HEK293 (cell line): ENCODE results near the gene TPRN.

Experiments
- AEBP2 ChIP-seq: fragments of 450-650 bp; formaldehyde crosslinking; IDR thresholded peaks from 2 replicates; pipeline ENCODE4 v1.5.1; 2016; ENCODE audit warnings: missing biosample characterization, missing genetic modification characterization, borderline replicate concordance
- GLI4 ChIP-seq: fragments of 450-650 bp; formaldehyde crosslinking; IDR thresholded peaks from 2 replicates; pipeline ENCODE4 v1.5.1; 2016; ENCODE audit warnings: missing biosample characterization, missing genetic modification characterization
- GLIS1 ChIP-seq: fragments of 450-650 bp; formaldehyde crosslinking; IDR thresholded peaks from 2 replicates; pipeline ENCODE4 v1.5.1; 2016; ENCODE audit warnings: missing biosample characterization, missing genetic modification characterization
- HOXA7 ChIP-seq: sonication (generic); formaldehyde crosslinking; IDR thresholded peaks from 2 replicates; pipeline ENCODE4 v1.8.1; 2022; ENCODE audit warnings: missing genetic modification reagents, borderline replicate concordance
- KLF1 ChIP-seq: fragments of 450-650 bp; formaldehyde crosslinking; IDR thresholded peaks from 2 replicates; pipeline ENCODE4 v1.5.1; 2016; ENCODE audit warnings: missing biosample characterization, missing genetic modification characterization
- KLF10 ChIP-seq: fragments of 450-650 bp; IDR thresholded peaks from 2 replicates; pipeline ENCODE4 v1.5.1; 2018; ENCODE audit warnings: missing biosample characterization, mild to moderate bottlenecking, missing genetic modification characterization
- KLF8 ChIP-seq: fragments of 450-650 bp; formaldehyde crosslinking; IDR thresholded peaks from 2 replicates; pipeline ENCODE4 v1.5.1; 2016; ENCODE audit warnings: missing biosample characterization, missing genetic modification characterization
- OVOL3 ChIP-seq: fragments of 450-650 bp; formaldehyde crosslinking; IDR thresholded peaks from 2 replicates; pipeline ENCODE4 v1.5.1; 2016; ENCODE audit warnings: missing biosample characterization, missing genetic modification characterization
- SP2 ChIP-seq: fragments of 450-650 bp; formaldehyde crosslinking; IDR thresholded peaks from 2 replicates; pipeline ENCODE4 v1.5.1; 2016; ENCODE audit warnings: missing biosample characterization, missing genetic modification characterization
- SP7 ChIP-seq: fragments of 450-650 bp; formaldehyde crosslinking; IDR thresholded peaks from 2 replicates; pipeline ENCODE4 v1.5.1; 2016; ENCODE audit warnings: missing biosample characterization, missing genetic modification characterization
- WT1 ChIP-seq: fragments of 450-650 bp; formaldehyde crosslinking; IDR thresholded peaks from 2 replicates; pipeline ENCODE4 v1.5.1; 2016; ENCODE audit warnings: missing biosample characterization, missing genetic modification characterization
- ZEB2 ChIP-seq: fragments of 450-650 bp; formaldehyde crosslinking; IDR thresholded peaks from 2 replicates; pipeline ENCODE4 v1.5.1; 2016; ENCODE audit warnings: missing biosample characterization, missing genetic modification characterization
- ZNF114 ChIP-seq: fragments of 450-650 bp; formaldehyde crosslinking; IDR thresholded peaks from 2 replicates; pipeline ENCODE4 v1.5.0; 2017; ENCODE audit warnings: missing biosample characterization, missing genetic modification characterization
- ZNF132 ChIP-seq: fragments of 450-650 bp; formaldehyde crosslinking; IDR thresholded peaks from 2 replicates; pipeline ENCODE4 v1.5.1; 2017; ENCODE audit warnings: missing biosample characterization, missing genetic modification characterization, borderline replicate concordance
- ZNF138 ChIP-seq: fragments of 450-650 bp; formaldehyde crosslinking; IDR thresholded peaks from 2 replicates; pipeline ENCODE4 v1.5.1; 2016; ENCODE audit warnings: missing biosample characterization, missing genetic modification characterization, borderline replicate concordance
- ZNF169 ChIP-seq: fragments of 450-650 bp; formaldehyde crosslinking; IDR thresholded peaks from 2 replicates; pipeline ENCODE4 v1.5.1; 2016; ENCODE audit warnings: missing biosample characterization, missing genetic modification characterization
- ZNF248 ChIP-seq: fragments of 450-650 bp; formaldehyde crosslinking; IDR thresholded peaks from 2 replicates; pipeline ENCODE4 v1.5.1; 2017; ENCODE audit warnings: missing biosample characterization, missing genetic modification characterization
- ZNF26 ChIP-seq: fragments of 450-650 bp; formaldehyde crosslinking; IDR thresholded peaks from 2 replicates; pipeline ENCODE4 v1.5.1; 2016; ENCODE audit warnings: missing biosample characterization, missing genetic modification characterization
- ZNF266 ChIP-seq: fragments of 450-650 bp; formaldehyde crosslinking; IDR thresholded peaks from 2 replicates; pipeline ENCODE4 v1.5.1; 2016; ENCODE audit warnings: missing biosample characterization, missing genetic modification characterization, low read depth
- ZNF280C ChIP-seq: fragments of 450-650 bp; formaldehyde crosslinking; IDR thresholded peaks from 2 replicates; pipeline ENCODE4 v1.5.1; 2016; ENCODE audit warnings: missing biosample characterization, missing genetic modification characterization
- ZNF292 ChIP-seq: fragments of 450-650 bp; formaldehyde crosslinking; IDR thresholded peaks from 2 replicates; pipeline ENCODE4 v1.5.1; 2016; ENCODE audit warnings: low read depth, missing biosample characterization, missing genetic modification characterization, borderline replicate concordance
- ZNF324 ChIP-seq: fragments of 450-650 bp; formaldehyde crosslinking; IDR thresholded peaks from 2 replicates; pipeline ENCODE4 v1.5.1; 2016; ENCODE audit warnings: missing biosample characterization, missing genetic modification characterization
- ZNF354C ChIP-seq: fragments of 450-650 bp; formaldehyde crosslinking; IDR thresholded peaks from 2 replicates; pipeline ENCODE4 v1.5.1; 2016; ENCODE audit warnings: missing biosample characterization, missing genetic modification characterization, low read depth, borderline replicate concordance
- ZNF362 ChIP-seq: fragments of 450-650 bp; formaldehyde crosslinking; IDR thresholded peaks from 2 replicates; pipeline ENCODE4 v1.5.1; 2016; ENCODE audit warnings: missing biosample characterization, missing genetic modification characterization
- ZNF416 ChIP-seq: fragments of 450-650 bp; formaldehyde crosslinking; IDR thresholded peaks from 2 replicates; pipeline ENCODE4 v1.5.1; 2016; ENCODE audit warnings: missing biosample characterization, missing genetic modification characterization
- ZNF501 ChIP-seq: fragments of 450-650 bp; formaldehyde crosslinking; IDR thresholded peaks from 2 replicates; pipeline ENCODE4 v1.5.1; 2016; ENCODE audit warnings: missing biosample characterization, missing genetic modification characterization
- ZNF558 ChIP-seq: fragments of 450-650 bp; formaldehyde crosslinking; IDR thresholded peaks from 2 replicates; pipeline ENCODE4 v1.5.1; 2016; ENCODE audit warnings: missing biosample characterization, missing genetic modification characterization
- ZNF600 ChIP-seq: fragments of 450-650 bp; formaldehyde crosslinking; IDR thresholded peaks from 2 replicates; pipeline ENCODE4 v1.5.1; 2016; ENCODE audit warnings: missing biosample characterization, missing genetic modification characterization
- ZNF621 ChIP-seq: fragments of 450-650 bp; formaldehyde crosslinking; IDR thresholded peaks from 2 replicates; pipeline ENCODE4 v1.5.1; 2017; ENCODE audit warnings: missing biosample characterization, missing genetic modification characterization
- ZNF658 ChIP-seq: fragments of 450-650 bp; formaldehyde crosslinking; IDR thresholded peaks from 2 replicates; pipeline ENCODE4; 2016; ENCODE audit warnings: missing biosample characterization, missing genetic modification characterization
- ZNF670 ChIP-seq: fragments of 450-650 bp; formaldehyde crosslinking; IDR thresholded peaks from 2 replicates; pipeline ENCODE4 v1.5.1; 2016; ENCODE audit warnings: missing biosample characterization, missing genetic modification characterization, low read depth
- ZNF792 ChIP-seq: fragments of 450-650 bp; formaldehyde crosslinking; IDR thresholded peaks from 2 replicates; pipeline ENCODE4 v1.5.1; 2016; ENCODE audit warnings: missing biosample characterization, missing genetic modification characterization
- ZSCAN5A ChIP-seq: fragments of 450-650 bp; formaldehyde crosslinking; IDR thresholded peaks from 2 replicates; pipeline ENCODE4 v1.5.1; 2016; ENCODE audit warnings: missing biosample characterization, missing genetic modification characterization
- ZXDB ChIP-seq: fragments of 450-650 bp; formaldehyde crosslinking; IDR thresholded peaks from 2 replicates; pipeline ENCODE4 v1.5.1; 2016; ENCODE audit warnings: missing biosample characterization, missing genetic modification characterization

The TPRN gene

GRCh38 chr9:137240318-137240840, 39.8 kb upstream of the TPRN start (continued):
- TF ChIP-seq ZSCAN5A (tag by site-specific recombination) = peak; percentile 99
- no peak; the same call in 1 of the 2 replicates for TF ChIP-seq ZNF501 (tag by site-specific recombination)
- TF ChIP-seq SP7 (tag by site-specific recombination) = peak; percentile 86
- TF ChIP-seq ZNF114 (tag by site-specific recombination) = no peak
- no peak for TF ChIP-seq ZNF132 (tag by site-specific recombination)
- peak; percentile 66; the same call in 1 of the 2 replicates for TF ChIP-seq WT1 (tag by site-specific recombination)
- TF ChIP-seq KLF1 (tag by site-specific recombination) = peak; percentile 98
- no peak for TF ChIP-seq ZNF621 (tag by site-specific recombination)
- TF ChIP-seq ZXDB (tag by site-specific recombination) = peak; percentile 92
- peak; percentile 74 for TF ChIP-seq KLF10 (tag by site-specific recombination)
- TF ChIP-seq ZNF248 (tag by site-specific recombination) = no peak
- TF ChIP-seq ZNF292 (tag by site-specific recombination) = no peak
- no peak for TF ChIP-seq ZNF362
- no peak for TF ChIP-seq SP2
- no peak for TF ChIP-seq ZNF266 (tag by site-specific recombination)
- TF ChIP-seq GLI4 (tag by site-specific recombination) = peak; percentile 87; the same call in 1 of the 2 replicates
- no peak for TF ChIP-seq AEBP2
- TF ChIP-seq ZEB2 (tag by site-specific recombination) = peak; percentile 97
- no peak for TF ChIP-seq ZNF658 (tag by site-specific recombination)
- TF ChIP-seq ZNF558 (tag by site-specific recombination) = no peak
- peak; percentile 92 for TF ChIP-seq ZNF600 (tag by site-specific recombination)
- TF ChIP-seq ZNF324 = peak; percentile 93
- TF ChIP-seq ZNF354C (tag by site-specific recombination) = no peak
- TF ChIP-seq ZNF169 (tag by site-specific recombination) = 0 out of 2 replicates have a peak, but pooled peaks have one; percentile 54
- peak; percentile 99 for TF ChIP-seq KLF8 (tag by site-specific recombination)
- no peak for TF ChIP-seq ZNF670
- TF ChIP-seq ZNF138 (tag by site-specific recombination) = no peak
- TF ChIP-seq OVOL3 (tag by site-specific recombination) = 0 out of 2 replicates have a peak, but pooled peaks have one; percentile 44
- TF ChIP-seq ZNF280C (tag by site-specific recombination) = no peak
- TF ChIP-seq HOXA7 (CRISPR knock-in tag) = no peak
- TF ChIP-seq ZNF416 = no peak
- no peak for TF ChIP-seq ZNF792 (tag by site-specific recombination)
- TF ChIP-seq ZNF26 (tag by site-specific recombination) = no peak
- peak; percentile 88 for TF ChIP-seq GLIS1
